GM19023 (cell line): ENCODE measurements around the gene RCSD1.

Experiments used
- ATAC-seq: cut with Tn5 transposase; IDR thresholded peaks from one replicate; pipeline ENCODE4 v1.9.1; 2021; ENCODE audit warnings: mild to moderate bottlenecking, moderate library complexity; ENCODE audit not compliant: unreplicated experiment

The RCSD1 gene

DNA sequence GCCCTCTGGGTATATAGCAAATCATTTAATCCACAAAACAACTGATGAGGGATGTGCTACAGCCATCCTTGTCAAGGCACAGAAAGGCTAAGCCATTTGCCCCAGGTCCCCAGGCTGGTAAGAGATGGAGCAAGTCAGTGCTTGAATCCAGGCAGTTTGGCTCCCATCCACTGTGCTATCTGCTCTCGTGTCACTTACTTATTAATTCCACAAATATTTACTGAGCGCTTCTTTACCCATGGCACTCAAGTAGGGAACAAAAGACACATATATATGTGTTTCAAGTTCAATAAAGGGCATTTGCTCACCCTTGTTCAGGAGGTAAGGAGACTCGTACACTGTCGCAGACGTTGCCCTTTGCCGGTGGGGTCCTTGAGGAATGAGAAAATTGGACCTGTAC lies 53.2 kb downstream of the RCSD1 start:
- no peak for ATAC-seq

- no peak for ATAC-seq
These were observed 53.8 kb downstream of the RCSD1 start for GRCh38 chr1:167683641-167684502.

GRCh38 chr1:167685844-167686243 lies 55.8 kb downstream of the RCSD1 start:
- ATAC-seq = no peak

DNA sequence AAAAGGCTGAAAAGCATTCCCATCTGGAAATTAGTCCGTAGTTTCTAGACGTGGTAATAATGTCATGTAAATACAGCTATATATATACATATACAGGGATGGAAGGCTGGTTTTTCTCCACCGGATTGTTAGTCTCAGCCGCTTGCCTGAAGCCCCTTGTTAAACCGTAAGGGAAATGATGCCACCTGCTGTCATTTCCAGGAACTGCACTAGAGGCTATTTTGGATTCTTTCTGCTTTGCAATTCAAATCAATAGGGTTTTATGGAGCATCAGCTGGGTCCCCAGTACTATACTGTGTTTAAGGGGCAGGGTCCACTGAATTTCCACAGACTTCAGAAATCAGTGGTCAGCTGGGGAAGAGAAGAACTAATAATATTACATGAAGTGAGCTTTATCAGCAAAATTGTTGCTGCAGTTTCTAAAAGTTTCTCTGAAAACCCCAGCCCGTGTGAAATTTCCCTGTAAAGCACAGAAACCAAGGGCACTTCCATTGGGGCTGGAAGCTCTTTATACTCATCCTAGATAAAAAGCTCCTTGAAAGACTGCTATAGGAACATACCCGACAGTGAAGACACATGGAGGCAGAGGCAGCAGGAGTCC lies 58.0 kb downstream of the RCSD1 start:
- peak; percentile 59 for ATAC-seq

DNA sequence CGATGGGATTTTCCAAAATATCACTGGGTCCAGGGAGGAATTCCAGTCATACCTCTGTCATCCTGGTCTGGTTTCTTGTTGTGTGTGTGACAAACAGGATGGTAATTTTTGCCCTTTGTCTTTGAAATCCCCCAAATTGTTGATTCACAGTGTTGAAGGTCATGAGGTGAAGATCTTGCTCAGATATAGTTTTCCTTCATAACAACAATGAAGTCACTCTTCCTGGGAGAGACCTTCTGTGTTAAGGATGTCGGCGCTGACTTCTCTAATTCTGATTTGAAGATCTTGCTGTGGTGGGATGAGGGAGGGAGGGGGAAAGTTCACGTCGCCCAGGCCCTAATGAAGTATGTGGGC lies 59.5 kb downstream of the RCSD1 start:
- ATAC-seq = no peak

- no peak for ATAC-seq
These were observed 60.0 kb downstream of the RCSD1 start for GRCh38 chr1:167690053-167690452.

- ATAC-seq = no peak
These were observed 63.5 kb downstream of the RCSD1 start for GRCh38 chr1:167693425-167694045.

DNA sequence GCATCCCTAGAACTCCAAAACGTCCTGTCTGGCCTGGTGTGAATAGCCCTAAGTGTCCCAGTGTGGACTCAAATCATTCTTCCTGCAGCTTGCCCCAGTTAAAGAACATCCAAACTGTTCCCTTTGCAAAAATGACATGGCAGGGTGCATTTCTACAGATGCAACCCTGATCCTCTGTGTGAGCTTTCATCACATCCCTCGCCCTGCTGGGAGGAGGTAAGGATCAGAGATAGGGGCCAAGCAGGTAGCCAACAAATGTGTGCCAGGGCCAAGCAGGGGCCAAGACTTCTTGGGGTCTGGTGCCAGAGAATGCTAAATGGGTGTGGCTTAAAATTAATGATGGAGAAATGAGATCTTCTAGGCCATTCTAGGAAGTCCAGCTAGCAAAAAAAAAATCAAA lies 64.7 kb downstream of the RCSD1 start:
- no peak for ATAC-seq

DNA sequence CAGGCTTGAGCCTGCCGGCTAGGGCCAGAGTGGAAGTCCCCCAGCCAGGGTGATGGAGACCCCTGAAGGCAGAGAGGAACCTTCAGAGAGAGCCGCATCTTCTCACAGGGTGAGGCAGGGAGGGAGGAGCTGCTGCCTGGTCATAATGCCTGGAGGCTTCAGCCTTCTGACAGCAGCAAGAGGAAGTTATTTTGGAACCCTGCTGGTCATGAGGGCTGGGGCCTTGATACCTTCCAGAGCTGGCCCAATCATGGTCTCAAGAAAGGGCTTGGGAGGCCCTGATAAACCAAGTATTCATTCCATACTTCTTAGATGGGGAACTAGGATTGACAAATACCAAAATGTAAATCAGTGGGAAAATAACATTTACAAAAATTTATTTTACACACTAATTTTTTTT lies 65.1 kb downstream of the RCSD1 start:
- ATAC-seq = no peak

- no peak for ATAC-seq
These were observed 65.9 kb downstream of the RCSD1 start for GRCh38 chr1:167695756-167696561.

- ATAC-seq = no peak
These were observed 67.7 kb downstream of the RCSD1 start for GRCh38 chr1:167697667-167698141.

DNA sequence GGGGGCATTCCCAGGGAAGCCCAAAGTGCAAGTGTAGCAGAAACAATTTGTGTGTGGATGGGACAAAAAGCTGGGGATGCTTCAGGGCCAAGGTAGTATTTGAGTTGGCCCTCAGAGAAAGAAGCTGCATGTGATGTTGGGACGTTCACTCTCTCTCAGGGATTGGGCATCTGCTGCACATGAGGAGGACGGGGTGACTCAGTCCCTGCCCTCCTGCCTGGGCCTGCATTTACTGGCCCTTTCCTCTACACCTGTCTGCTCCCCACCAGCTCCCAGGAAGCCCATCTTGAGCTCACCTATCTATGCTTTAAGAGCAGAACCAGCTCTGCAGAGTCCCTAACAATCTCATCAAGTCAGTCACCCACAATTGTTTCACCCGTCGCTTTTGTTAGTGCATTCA lies 68.3 kb downstream of the RCSD1 start:
- ATAC-seq = no peak

DNA sequence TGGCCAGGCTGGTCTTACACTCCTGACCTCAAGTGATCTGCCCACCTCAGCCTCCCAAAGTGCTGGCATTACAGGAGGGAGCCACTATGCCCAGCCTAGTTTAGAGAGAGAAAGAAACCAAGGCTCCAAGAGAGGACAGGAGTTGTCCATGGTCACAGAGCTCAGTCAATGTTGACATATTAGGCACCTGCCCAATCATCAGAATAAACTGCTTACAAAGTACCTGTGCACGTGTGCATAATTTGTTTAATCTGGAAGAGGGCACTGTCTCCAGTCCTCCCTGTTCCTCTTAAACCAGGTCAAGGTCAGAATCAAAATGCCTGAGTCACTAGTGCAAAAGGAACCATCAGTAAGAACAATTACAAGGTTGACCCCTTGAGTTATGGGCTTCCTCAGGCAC lies 71.5 kb downstream of the RCSD1 start:
- ATAC-seq = no peak

- no peak for ATAC-seq
These were observed 73.5 kb downstream of the RCSD1 start for GRCh38 chr1:167703557-167703956.

DNA sequence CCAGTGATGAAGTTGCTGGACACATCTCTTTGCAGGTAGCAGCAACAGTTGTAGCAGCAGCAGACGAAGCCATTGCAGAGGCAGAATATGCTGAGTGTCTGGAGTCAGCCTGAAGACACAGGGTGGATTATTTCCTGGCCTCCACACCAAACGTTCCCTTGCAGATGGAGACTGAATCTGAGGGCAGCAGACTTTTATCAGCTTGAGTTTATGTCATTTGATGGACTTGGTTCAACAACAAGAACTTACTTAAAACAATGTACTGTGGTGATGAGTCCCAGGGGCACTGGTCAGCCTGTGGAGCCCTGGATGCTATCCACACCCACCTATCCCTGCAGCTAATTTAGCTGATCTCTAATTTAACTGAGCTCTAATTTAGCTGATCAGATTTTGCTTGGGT lies 74.7 kb downstream of the RCSD1 start:
- ATAC-seq = no peak

GRCh38 chr1:167705250-167705649 lies 75.2 kb downstream of the RCSD1 start:
- ATAC-seq = no peak

GRCh38 chr1:167706363-167706762 lies 76.3 kb downstream of the RCSD1 start:
- no peak for ATAC-seq

DNA sequence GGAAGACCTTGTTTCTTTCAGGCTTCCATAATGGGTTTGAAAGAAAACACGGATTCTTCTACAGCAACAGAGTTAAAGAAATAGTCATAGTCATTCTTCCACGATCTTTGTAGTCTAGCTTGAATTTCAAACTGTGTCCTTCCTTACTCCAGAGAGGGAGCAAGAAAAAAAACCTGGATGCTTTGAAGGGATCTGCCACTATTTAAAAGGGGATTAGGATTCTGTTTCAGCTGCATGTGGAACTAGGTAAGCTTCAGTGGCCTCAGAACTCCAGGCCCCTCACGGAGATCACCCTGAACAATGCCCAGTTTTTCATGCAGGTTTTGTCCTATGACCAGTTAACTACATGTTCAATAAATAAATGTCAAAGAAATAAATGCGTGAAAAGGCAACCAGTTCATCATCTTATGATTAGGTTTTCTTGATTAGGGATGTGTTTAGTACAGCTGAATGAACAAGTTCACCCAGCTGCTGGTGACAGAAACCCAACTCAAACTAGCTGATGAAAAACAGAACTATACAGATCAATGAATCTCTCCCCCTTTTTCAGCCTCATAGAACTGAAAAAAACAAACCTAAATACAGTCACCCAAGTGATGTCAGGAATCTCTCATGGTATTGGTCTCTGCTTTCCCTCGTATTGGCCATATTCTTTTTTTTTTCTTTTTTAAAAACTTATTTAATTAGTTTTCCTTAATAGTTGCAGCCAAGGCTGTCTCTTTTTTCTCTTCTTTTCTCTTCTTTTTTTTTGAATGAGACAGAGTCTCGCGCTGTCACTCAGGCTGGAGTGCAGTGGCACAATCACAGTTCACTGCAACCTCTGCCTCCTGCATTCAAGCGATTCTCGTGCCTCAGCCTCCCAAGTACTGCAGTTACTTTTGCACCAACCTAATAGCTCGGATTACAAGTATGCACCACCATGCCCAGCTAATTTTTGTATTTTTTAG lies 77.2 kb downstream of the RCSD1 start:
- ATAC-seq = no peak

DNA sequence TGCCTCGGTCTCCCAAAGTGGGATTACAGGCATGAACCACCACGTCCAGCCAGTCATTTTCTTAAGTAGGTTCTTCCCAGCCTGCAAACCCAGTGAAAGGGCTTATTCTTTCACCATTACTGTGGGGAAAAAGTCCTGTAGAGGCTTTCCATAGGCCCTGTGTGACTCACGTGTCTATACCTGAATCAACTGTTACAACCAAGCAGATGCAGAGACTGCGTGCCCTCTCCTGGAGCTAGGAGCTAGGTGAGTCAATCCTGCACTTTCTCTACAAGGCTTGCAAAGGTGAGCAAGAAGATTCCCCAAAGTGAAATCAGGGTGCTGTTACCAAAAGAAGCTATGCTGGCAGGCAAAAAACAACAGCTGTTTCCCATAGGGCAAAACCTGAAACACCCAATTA lies 77.9 kb downstream of the RCSD1 start:
- ATAC-seq = no peak

DNA sequence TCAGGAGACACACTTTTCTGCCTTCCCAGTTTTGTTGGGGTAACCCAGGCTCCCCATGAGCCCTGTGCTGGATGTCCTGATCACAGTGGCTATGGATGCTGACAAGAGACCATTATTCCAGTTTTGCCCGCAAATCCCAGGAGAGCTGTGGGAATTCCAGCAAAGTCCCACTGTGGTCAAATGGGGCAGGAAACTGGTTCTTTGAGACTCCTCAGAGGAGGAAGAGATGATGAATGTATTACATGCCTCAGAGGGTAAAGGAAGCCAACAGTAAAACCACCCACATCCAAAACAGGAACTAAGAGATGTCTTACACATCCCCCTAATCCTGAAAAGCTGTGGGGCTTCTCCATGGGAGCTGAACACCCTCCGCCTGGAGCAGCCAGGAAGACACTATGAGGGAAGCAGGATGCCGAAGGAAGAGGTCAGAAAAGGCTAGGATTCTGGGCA lies 78.9 kb downstream of the RCSD1 start:
- ATAC-seq = no peak
